ENCODE data around the gene RTCA.
"Not testable (repeated sequence)": the region's sequence is repeated elsewhere in the genome, so short reads cannot be mapped to it uniquely, and the experiment has no call there.

Gene RTCA

GRCh38 chr1:100306735-100307313 lies 40.8 kb downstream of the RTCA start:
- DNase-seq (ENCODE audit: low read depth in 2 of 2), result no peak

DNA sequence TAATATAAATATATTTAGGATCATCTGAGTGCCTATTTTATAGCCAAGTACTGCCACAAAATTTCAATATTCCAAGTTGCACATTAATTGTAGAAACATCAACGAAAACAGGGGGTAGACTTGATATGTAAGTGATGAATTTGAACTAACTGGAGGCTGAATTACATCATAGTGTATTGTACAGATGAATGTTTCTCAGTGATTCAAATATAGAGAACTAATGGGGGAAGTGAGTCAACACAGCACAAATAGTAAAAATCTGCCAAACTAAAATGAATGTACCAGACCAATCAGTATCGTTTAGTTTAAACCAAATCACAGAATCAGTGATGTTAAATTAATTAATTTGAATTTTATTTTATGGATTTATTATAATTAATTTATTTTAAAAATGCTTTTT lies 42.8 kb downstream of the RTCA start:
- DNase-seq (ENCODE audit: low read depth in 2 of 2), result no peak

DNA sequence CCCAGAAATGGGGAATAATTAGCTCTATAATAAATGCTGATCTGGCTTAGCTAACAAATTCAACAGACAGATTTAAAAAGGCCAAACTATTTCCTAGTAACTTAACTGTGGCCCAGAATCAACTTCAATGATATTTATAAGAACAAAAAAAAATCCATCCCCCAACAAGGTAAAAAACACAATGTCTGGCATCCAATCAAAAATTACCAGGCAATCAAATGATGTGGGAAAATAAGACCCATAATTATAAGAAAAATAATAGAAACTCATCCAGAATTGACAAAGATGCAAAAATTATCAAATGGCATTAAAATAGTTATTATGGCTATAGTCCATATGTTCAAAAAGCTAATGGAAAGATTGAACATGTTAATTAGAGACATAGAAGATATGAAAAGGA lies 43.8 kb downstream of the RTCA start:
- DNase-seq (ENCODE audit: low read depth in 2 of 2), result no peak

- no peak for DNase-seq (ENCODE audit: low read depth in 2 of 2)
Measured at GRCh38 chr1:100313382-100313781, 47.4 kb downstream of the RTCA start.

DNA sequence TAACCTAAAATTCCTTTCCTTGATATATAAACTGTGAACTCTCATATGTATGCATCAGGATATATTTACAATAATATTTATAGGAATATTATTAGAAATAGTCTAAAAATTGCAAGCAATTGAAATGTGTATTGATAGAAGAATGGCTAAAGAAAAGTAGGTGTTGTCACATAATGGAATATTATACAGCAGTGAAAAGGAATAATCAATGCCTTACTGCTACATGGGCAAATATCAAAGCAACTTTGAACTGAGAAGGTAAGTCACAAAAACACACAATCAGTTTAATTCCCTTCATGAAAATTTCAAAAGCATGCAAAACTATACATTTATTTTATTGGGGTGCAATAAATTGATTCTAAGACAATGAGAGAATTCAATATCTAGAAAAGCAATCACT lies 50.6 kb downstream of the RTCA start:
- DNase-seq (ENCODE audit: low read depth in 2 of 2), result no peak

DNA sequence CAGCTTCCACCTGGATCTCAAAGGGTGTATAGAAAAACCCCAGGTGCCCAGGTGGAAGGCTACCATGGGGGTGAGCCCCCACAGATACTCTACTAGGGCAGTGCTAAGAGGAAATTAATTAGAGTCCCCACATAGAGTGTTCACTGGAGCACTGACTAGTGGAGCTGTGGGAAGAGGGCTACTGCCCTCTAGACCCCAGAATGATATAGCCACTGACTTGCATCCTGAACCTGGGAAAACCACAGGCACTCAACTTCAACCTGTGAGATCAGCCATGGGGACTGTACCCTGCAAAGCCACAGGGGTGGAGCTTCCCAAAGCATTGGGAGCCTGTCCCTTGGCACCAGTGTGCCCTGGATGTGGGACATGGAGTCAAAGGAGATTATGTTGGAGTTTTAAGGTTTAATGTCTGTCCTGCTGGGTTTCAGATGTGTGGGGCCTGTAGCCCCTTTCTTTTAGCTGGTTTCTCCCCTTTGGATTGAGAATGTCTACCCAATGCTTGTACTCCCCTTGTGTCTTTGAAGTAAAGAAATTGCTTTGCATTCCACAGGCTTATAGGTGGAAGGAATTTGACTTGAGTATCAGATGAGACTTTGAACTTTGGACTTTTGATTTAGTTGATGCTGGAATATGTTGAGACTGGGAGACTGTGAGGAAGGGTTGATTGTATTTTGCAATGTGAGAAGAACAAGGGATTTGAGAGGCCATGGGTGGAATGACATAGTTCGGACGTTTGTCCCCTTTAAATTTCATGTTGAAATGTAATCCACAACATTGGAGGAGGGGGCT lies 54.5 kb downstream of the RTCA start:
- DNase-seq (ENCODE audit: low read depth in 2 of 2), result no peak

DNA sequence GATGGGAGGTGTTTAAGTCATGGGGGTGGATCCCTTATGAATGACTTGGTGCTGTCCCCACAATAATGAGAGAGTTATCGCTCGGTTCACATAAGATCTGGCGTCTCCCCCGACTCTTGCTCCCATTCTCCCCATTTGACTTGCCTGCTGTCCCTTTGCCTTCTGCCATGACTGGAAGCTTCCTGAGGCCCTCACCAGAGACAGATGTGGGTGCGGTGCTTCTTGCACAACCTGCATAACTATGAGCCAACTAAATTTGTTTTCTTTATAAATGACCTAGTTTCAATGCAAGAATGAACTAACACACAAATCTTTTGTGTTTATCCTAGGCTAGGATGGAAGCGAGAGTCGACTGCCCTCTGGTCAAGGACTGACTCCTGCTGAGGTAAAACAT lies 55.1 kb downstream of the RTCA start:
- no peak for DNase-seq (ENCODE audit: low read depth in 2 of 2)

DNA sequence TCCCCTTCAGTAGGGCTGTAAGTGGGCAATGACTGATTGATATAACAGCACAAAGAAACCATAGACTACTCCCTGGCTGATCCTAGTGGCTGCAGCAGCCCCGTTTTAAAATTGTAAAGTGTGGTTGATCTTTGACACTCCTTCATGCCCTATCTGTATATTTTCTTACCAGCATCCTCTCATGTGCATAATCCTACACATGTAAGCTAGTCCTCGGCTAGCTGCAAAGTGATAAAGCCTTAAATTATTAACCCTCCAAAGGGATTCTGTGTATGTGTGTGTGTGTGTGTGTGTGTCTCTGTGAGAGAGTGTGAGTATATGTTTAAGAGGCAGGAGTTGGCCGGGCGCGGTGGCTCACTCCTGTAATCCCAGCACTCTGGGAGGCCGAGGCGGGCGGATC lies 55.5 kb downstream of the RTCA start:
- DNase-seq (ENCODE audit: low read depth in 2 of 2), result no peak

DNA sequence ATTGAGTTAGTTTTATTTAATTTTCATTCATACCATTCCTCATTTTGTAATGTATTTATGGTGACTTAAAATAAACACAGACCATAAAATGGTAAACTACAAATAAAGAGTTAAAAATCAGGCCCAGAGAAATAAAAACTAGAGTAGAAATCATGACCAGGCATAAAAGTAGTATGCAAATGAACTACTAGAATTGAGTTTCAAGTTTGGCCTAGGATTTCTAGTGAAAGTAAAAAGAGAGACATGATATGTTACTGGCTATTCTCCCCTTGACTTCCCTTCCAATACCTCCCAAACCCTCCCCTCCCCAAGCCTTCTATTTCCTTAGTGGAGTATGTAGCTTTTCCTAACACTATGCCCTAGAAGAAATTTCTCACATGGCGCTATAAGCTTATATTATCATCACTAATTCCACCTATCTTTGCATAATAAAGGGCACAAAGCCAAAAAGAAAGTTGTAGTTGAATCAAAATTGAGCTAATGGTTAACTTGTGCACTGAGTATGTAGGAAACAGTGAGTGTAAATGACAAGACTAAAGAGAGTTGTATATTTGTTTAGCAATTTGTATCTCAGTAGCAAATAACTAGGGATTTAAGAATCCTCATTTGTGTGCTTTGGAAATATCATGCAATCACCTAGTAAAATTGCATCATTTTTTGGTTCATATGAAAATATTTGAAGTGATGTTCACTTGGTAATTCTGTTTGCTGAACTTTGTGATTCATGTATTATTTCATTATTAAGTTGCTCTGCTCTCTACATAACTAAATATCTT lies 56.6 kb downstream of the RTCA start:
- DNase-seq (ENCODE audit: low read depth in 2 of 2), result no peak

DNA sequence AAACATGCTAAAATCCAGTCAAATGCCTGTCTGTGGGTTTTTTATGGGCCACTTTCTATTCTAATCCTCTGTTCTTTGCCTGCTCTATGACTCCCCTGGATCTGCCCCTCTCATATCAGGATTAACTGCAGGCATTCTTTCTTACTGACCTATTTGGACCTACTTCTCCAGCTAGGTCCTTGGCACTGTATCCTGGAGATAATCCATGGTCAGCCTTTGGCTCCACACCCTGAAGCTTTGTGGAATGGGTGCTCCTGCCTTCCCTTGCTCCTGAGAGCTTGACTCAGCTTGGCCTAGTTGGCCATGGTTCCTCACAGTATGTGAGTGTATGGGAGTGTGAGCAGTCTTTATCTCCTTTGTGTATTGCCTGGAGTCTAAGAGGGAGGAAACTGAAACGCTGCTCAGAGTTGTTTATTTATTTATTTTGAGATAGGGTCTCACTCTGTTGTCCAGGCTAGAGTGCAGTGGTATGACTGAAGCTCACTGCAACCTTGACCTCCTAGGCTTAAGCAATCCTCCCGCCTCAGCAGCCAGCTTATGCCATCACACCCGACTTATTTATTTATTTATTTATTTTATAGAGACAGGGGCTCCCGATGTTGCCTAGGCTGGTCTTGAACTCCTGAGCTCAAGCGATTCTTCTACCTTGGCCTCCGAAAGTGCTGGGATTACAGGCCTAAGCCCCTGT lies 57.5 kb downstream of the RTCA start:
- no peak for DNase-seq (ENCODE audit: low read depth in 2 of 2)

DNA sequence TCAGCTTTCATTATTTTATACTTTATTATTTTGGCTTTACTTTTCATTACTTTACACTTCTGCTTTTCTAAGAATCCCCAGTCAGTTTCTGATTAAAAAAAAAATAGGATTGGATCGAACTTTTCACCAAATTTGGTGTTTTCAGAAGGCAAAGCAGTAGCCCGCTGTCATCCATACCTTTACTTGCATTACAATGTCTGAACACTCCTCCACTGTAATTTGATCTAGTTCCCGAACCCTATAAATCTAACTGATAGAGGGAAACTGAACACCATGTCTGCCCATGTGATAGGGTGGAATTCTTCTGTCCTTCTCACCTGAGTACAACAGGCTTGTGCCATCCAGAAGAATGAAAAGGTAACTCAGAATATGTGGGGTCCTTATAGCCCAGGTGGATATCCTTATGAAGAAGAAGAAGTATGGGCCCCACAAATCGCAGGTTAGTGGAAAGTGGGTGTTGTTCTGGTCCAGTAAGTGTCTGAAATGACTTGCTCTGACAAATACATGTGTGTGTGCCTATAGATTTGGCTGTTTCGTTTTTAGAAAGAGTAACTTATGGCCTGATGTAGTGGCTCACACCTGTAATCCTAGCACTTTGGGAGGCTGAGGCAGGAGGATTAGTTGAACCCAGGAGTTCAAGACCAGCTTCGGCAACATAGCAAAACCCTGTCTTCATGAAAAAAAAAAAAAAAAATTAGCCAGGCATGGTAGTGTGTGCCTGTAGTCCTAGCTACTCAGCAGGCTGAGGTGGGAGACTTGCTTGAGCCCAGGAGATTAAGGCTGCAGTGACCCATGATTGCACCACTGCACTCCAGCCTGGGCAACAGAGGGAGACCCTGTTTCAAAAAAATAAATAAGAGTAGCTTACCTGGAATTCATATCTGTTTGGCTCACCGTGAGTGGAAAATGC lies 59.7 kb downstream of the RTCA start:
- no peak for DNase-seq (ENCODE audit: low read depth in 2 of 2)

DNA sequence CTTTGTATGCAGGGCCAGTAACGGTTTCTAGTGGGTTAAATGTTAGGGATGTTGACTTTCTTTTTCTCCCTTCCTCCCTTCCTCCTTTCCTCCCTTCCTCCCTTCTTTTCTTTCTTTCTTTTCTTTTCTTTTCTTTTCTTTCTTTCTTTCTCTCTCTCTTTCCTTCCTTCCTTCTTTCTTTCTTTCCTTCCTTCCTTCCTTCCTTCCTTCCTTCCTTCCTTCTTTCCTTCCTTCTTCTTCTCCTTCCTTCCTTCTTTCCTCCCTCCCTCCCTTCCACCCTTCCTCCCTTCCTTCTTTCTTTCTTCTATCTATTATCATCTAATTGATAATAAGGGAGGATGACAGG lies 60.3 kb downstream of the RTCA start:
- not testable (repeated sequence) for DNase-seq (ENCODE audit: low read depth in 2 of 2)

GRCh38 chr1:100328133-100328532 lies 62.1 kb downstream of the RTCA start:
- DNase-seq (ENCODE audit: low read depth in 2 of 2), result no peak

DNA sequence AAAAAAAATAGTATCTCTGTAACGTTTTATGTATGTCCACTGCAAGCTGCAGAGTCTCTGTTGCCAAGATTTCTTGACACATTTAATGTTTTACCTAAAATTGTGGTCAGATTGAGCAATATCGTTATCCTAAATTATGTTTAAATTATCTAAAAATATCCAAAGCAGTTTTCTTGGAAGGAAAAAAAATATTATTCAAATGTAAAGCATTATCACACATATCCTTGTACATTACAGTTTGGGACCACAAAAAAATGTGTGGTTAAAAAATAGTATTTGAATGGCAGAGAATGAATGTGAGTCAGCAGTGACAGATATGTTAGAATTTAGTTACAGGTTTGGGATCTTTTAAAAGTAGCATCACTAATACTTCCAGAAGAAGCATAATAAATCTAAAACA lies 65.1 kb downstream of the RTCA start:
- not testable (repeated sequence) for DNase-seq (ENCODE audit: low read depth in 2 of 2)

GRCh38 chr1:100332331-100332730 lies 66.3 kb downstream of the RTCA start:
- DNase-seq (ENCODE audit: low read depth in 2 of 2), result no peak

- no peak for DNase-seq (ENCODE audit: low read depth in 2 of 2)
Measured at GRCh38 chr1:100335436-100335835, 69.4 kb downstream of the RTCA start.

DNA sequence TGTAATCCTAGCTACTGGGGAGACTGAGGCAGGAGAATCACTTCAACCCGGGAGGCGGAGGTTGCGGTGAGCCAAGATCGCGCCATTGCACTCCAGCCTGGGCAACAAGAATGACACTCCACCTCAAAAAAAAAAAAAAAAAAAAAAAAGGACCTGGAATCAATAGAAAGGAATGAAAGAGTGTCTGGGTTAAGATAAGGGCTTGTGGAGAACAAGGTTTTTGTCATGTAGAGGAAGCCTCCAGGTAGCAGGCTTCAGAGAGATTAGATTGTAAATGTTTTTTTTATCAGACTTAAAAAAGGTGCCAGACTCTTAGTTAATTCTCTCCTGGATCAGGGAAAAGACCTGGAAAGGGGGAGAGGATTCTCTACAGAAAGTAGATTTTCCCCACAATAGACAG lies 71.9 kb downstream of the RTCA start:
- not testable (repeated sequence) for DNase-seq (ENCODE audit: low read depth in 2 of 2)

DNA sequence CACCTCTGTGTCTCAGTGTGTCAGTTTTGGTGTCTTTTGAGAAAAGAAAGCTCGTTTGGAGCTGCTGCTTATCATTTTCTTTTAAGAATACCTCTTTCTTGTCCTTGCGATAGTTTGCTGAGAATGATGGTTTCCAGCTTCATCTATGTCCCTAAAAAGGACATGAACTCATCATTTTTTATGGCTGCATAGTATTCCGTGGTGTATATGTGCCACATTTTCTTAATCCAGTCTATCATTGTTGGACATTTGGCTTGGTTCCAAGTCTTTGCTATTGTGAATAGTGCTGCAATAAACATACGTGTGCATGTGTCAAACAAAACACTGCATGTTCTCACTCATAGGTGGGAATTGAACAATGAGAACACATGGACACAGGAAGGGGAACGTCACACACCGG lies 73.7 kb downstream of the RTCA start:
- DNase-seq (ENCODE audit: low read depth in 2 of 2), result not testable (repeated sequence)

DNA sequence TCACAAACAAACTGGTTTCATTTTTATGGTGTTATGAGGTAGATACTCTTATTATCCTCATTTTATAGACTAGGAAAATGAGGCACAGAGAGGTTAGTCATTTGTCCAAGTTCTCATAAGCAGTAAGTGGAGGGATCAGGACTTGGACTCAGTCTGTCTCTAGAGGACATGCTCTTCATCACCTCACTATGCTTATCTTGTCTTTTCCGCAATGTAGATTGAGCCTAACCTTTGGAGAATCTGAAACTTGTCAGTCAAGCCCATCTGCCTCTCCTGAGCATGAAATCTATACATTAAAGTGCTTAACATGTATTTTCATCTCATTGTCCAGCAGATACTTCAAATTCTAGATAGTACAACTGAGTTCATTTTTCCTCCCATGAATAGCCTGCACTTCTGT lies 74.5 kb downstream of the RTCA start:
- DNase-seq (ENCODE audit: low read depth in 2 of 2), result no peak

DNA sequence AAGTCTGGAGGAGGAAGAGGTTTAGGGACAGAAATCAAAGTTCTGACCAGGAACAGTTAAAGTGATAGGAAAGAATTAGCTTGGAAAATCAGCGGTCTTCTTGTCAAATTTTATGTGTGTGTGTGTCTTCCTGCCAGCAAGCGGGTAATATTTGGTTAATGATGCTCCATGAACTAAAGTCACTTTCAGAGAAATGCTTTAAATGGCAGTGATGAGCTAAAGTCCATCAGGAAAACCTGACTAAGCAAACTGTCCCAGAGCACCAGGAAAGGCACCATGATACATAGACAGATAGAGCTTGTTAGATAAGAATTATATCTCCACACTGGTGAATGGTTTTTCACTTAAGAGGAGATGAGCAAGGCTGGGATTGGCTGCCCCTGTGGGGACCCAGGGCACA lies 76.3 kb downstream of the RTCA start:
- DNase-seq (ENCODE audit: low read depth in 2 of 2), result no peak

All from stimulated activated CD8-positive, alpha-beta memory T cell treated with anti-CD3 and anti-CD28 coated beads, Interleukin-2, amount 100 ng/mL, for 1 hour (primary cell).